Thyroid gland (tissue), 4 donors: ENCODE data around the gene STRIT1. TPM values are rescaled to one million over a fixed set of nuclear protein-coding genes. Genes with fewer than 3 reads are reported as not detected.
A peak's percentile ranks its signal among the peaks of the same experiment; 100 is the strongest.

Experiments used
- DNase-seq, 2 donors: peaks; one replicate each; pipeline ENCODE4 v3.0.0-alpha.2; 2019
- H3K27ac ChIP-seq, 3 donors: fragments of 200-600 bp; sonication (generic); 1 replicate in 2 of 3; 2 replicates in 1 of 3; pipeline ENCODE4 v1.5.1; 2016 to 2019; ENCODE audit warnings: mild to moderate bottlenecking in 1 of 3, moderate library complexity in 1 of 3
- H3K27me3 ChIP-seq: fragments of 200-600 bp; sonication (generic); one replicate; pipeline ENCODE4 v1.5.1; 2019
- H3K36me3 ChIP-seq, 2 donors: fragments of 200-600 bp; sonication (generic); one replicate each; pipeline ENCODE4 v1.5.1; 2016 to 2019
- H3K4me1 ChIP-seq, 2 donors: fragments of 200-600 bp; sonication (generic); one replicate each; pipeline ENCODE4 v1.5.1; 2017 to 2019
- H3K4me3 ChIP-seq, 3 donors: fragments of 200-600 bp; sonication (generic); replicated peaks in 1 of 3; 1 replicate in 2 of 3; 2 replicates in 1 of 3; pipeline ENCODE4 v1.5.1; 2016; ENCODE audit warnings: mild to moderate bottlenecking in 1 of 3
- H3K9me3 ChIP-seq: fragments of 200-600 bp; sonication (generic); one replicate; pipeline ENCODE4 v1.5.1; 2017
- POLR2A ChIP-seq, 2 donors: fragments of 450-650 bp; IDR thresholded peaks; one replicate each; pipeline ENCODE4 v1.6.1; 2017; ENCODE audit warnings: antibody characterized with exemption in 2 of 2, mild to moderate bottlenecking in 2 of 2, moderate library complexity in 1 of 2
- WGBS, 2 donors: methylation state at CpG; one replicate each; pipeline ENCODE4 v1.1.5; 2017; 5-methylcytosine and 5-hydroxymethylcytosine counted together
- intact Hi-C: fragments of 100-400 bp; cut with DNase I; formaldehyde crosslinking; loops from one replicate; pipeline ENCODE4 v1.15.1; 2023
- total RNA-seq, 4 donors: library from RNA; depleted of rRNA; stranded (reverse); fragments of >200 nt; gene quantifications; one replicate each; pipeline ENCODE4 v1.2.3, GENCODE V29; 2016
- TF ChIP-seq, protein P1 (sequence below), 6 experiments: fragments of 200-600 bp in 3 of 6; fragments of 450-650 bp in 3 of 6; sonication (generic) in 3 of 6; IDR thresholded peaks; one replicate each; pipeline ENCODE4 v1.5.1; 2016 to 2019; ENCODE audit warnings: antibody characterized with exemption in 6 of 6, mild to moderate bottlenecking in 2 of 6, inconsistent platforms in 1 of 6, moderate library complexity in 1 of 6

STRIT1 gene
- total RNA-seq, 4 donors from 2014 or later = not detected

DNA sequence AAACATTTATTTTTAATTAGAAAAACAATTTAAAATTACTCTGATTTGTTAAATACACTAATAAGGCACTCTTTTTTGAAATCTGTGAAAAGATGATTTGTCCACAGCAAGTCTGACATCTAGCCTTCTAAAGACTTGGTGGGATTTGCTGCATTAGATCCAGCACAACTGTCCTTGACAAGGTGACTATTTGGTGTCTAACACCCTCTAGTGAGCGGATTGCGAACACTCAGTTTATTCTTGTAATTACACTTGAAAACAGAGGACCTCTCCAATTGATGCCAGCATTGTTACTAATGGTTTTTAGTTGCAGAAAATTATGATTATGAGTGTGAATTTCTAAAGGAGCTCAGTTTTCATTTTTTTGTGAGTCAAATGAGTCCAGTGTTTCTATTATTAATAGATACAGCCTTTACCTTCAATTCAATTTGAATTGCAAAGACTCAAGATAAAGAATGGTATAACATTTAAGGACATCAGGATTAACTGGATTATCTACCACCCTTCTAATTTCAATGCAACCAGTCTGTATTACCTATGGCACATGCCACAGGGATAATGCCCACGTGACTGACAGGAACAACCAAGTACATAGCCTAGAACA is 29.7 kb upstream of the STRIT1 start:
- peak; percentile 33 to 36 for DNase-seq
- Histone ChIP-seq H3K9me3 (no peaks in the 10 kb centered on the region), H3K36me3 (no peaks in the 10 kb centered on the region), H3K4me1 (no peaks in the 10 kb centered on the region), H3K4me3 (no peak overlapping the region), H3K27me3 (no peaks in the 10 kb centered on the region), H3K27ac (no peak overlapping the region)
- intact Hi-C loops = loop anchor here (10.0 kb wide), 1 partner anchor 988 kb away; no protein-coding TSS in a partner anchor
- TF ChIP-seq, protein P1, sequence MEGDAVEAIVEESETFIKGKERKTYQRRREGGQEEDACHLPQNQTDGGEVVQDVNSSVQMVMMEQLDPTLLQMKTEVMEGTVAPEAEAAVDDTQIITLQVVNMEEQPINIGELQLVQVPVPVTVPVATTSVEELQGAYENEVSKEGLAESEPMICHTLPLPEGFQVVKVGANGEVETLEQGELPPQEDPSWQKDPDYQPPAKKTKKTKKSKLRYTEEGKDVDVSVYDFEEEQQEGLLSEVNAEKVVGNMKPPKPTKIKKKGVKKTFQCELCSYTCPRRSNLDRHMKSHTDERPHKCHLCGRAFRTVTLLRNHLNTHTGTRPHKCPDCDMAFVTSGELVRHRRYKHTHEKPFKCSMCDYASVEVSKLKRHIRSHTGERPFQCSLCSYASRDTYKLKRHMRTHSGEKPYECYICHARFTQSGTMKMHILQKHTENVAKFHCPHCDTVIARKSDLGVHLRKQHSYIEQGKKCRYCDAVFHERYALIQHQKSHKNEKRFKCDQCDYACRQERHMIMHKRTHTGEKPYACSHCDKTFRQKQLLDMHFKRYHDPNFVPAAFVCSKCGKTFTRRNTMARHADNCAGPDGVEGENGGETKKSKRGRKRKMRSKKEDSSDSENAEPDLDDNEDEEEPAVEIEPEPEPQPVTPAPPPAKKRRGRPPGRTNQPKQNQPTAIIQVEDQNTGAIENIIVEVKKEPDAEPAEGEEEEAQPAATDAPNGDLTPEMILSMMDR (IDR thresholded peaks at IDR 0.05) = peak in 5 of 6 experiments; percentile 36 to 78 (median 72)
- no peak for TF ChIP-seq POLR2A (IDR thresholded peaks at IDR 0.05)
- 6 to 11% methylated on average over 3 of the region's 3 CpGs for WGBS, 2 donors

DNA sequence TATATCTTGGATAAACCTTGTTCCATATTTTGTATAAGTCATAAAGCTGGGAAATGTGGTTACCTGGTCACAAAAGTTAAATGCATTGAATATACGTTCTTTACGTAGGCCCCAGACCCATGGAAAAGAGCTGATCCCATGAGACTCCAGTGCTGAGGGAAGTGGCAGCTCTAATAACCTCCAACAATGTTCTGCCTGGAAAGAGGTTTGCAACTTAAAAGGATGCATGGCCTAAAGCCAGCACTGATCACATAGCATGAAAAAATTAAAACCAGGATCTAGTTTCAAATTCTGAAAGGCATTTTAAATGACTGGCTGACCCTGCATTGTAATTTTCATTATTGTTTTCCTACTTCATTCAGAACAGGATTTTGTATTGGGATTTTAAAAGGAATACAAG is 27.9 kb upstream of the STRIT1 start:
- intact Hi-C loops = loop anchor here (10.0 kb wide), 1 partner anchor 987 kb away; no protein-coding TSS in a partner anchor
- Histone ChIP-seq H3K4me3 (no peak overlapping the region), H3K27me3 (no peaks in the 10 kb centered on the region), H3K9me3 (no peaks in the 10 kb centered on the region), H3K36me3 (no peaks in the 10 kb centered on the region), H3K27ac (no peak overlapping the region), H3K4me1 (no peaks in the 10 kb centered on the region)
- no peak for TF ChIP-seq POLR2A (IDR thresholded peaks at IDR 0.05)
- TF ChIP-seq, protein P1 (IDR thresholded peaks at IDR 0.05) = no peak
- 76 to 78% methylated on average over 2 of the region's 2 CpGs for WGBS, 2 donors
- DNase-seq = no peak

DNA sequence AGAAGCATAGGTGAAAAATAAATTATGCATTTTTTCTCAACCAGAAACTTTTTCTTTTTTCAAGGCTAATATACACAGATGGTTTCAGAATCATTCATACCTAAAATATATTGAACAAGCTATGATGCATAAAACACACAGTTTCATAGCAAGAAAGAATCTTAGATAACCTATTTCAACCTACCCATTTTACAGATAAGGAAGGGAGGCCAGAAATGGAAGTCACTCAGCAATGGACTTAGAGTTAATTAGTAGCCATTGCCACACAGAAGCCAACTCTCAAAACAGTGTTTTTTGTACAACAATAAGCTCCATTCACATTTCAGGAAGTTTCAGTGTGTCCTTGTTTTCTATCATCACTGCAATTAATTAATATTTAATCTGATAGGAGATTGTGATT is 27.5 kb upstream of the STRIT1 start:
- no peaks in the 10 kb centered on the region for H3K4me1 ChIP-seq
- no peak overlapping the region for H3K4me3 ChIP-seq
- H3K27ac ChIP-seq = no peak overlapping the region
- H3K27me3 ChIP-seq = no peaks in the 10 kb centered on the region
- TF ChIP-seq, protein P1 (IDR thresholded peaks at IDR 0.05) = no peak
- no peak for DNase-seq
- H3K36me3 ChIP-seq = no peaks in the 10 kb centered on the region
- no peaks in the 10 kb centered on the region for H3K9me3 ChIP-seq
- intact Hi-C loops = loop anchor here (10.0 kb wide), 1 partner anchor 986 kb away; no protein-coding TSS in a partner anchor

DNA sequence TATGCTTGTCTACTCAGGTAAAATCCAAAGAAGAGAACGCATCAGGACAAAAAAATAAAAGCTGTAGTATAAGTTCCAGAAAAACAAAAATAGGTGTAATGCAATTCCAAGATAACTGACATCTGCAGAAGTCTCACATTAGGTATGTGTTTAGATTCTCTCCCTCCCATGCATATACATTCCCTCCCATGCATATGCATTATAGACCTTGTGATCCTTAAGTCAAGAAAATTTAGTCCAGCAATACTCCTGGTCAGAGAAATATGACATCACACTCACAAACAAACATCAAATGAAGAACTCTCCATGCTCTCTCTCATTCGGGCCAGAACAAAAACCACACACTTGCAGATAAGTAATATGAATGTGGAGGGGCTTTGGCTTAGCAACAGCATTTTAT is 25.3 kb upstream of the STRIT1 start:
- WGBS, 2 donors = 71 to 83% methylated on average over 2 of the region's 2 CpGs
- intact Hi-C loops = no loop called here
- no peak for DNase-seq
- Histone ChIP-seq H3K36me3 (no peaks in the 10 kb centered on the region), H3K27ac (no peak overlapping the region), H3K9me3 (no peaks in the 10 kb centered on the region), H3K27me3 (no peaks in the 10 kb centered on the region), H3K4me1 (no peaks in the 10 kb centered on the region), H3K4me3 (no peak overlapping the region)
- TF ChIP-seq, protein P1 (IDR thresholded peaks at IDR 0.05) = no peak
- no peak for TF ChIP-seq POLR2A (IDR thresholded peaks at IDR 0.05)

DNA sequence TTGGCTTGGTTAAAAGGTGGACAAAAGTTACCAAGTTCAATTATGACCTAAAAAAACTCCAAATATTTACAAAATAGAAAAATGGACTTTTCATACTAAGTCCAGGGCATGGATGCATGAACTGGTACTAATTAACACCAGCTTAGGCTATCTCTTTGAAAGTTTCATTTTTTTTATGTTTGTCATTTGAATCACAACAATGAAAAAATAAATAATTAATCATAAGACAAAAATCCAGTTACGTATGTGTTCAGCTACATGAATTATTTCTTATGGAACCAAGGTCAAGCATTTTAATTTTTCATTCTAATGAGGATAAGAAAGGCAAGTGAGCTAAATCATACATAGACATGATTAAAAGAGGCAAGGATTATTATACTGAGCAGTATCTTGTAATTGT is 23.7 kb upstream of the STRIT1 start:
- Histone ChIP-seq H3K4me1 (no peaks in the 10 kb centered on the region), H3K27ac (no peak overlapping the region), H3K27me3 (no peaks in the 10 kb centered on the region), H3K36me3 (no peaks in the 10 kb centered on the region), H3K4me3 (no peak overlapping the region), H3K9me3 (no peaks in the 10 kb centered on the region)
- 37 to 76% methylated on average over 1 of the region's 1 CpG for WGBS, 2 donors
- TF ChIP-seq, protein P1 (IDR thresholded peaks at IDR 0.05) = no peak
- no peak for TF ChIP-seq POLR2A (IDR thresholded peaks at IDR 0.05)
- no peak for DNase-seq
- intact Hi-C loops = no loop called here
